Measurements from ENCODE around the gene VEZT.

The VEZT gene

GRCh38 chr12:95191060-95191696 is 26.4 kb upstream of the VEZT start:
- no peaks in the 10 kb centered on the region for H3K79me2 ChIP-seq (ENCODE audit: insufficient read depth, low read length)
- H3K4me2 ChIP-seq (ENCODE audit: low read length): no peak overlapping the region
- peaks cover 6% of the 10 kb centered on the region for H3K4me1 ChIP-seq (ENCODE audit: insufficient read depth, low read length, severe bottlenecking)

DNA sequence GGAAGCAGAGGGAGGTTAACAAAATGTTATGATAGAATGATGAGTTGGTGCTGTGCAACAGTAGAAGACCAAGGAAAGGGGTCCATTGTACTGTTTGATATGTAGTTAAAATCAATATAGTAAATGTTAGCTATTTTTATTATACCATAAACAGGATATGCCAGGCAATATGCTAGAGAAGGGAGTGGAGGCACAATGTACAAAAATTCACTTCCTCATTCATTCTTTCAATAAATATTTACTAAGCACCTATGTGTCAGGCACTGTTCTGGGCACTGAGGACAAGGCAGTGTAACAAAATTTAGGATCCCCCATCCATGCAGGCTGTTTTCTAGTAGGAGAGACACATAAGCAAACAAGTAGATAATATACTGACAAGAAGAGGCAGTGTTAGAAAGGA is 25.3 kb upstream of the VEZT start:
- TF ChIP-seq EZH2 (IDR thresholded peaks at IDR 0.05; ENCODE audit: borderline replicate concordance, low read length) (no peak), CTCF (IDR thresholded peaks at IDR 0.05; ENCODE audit: low read length) (no peak)
- Histone ChIP-seq H3K9me2 (ENCODE audit: low read depth, low read length) (no peaks in the 10 kb centered on the region), H3F3A (ENCODE audit: insufficient read depth, low read length) (no peaks in the 10 kb centered on the region), H3K9ac (ENCODE audit: low read length) (no peak overlapping the region), H3K36me3 (ENCODE audit: insufficient read depth, low read length) (no peaks in the 10 kb centered on the region), H2AFZ (ENCODE audit: low read length) (no peak overlapping the region), H3K4me1 (ENCODE audit: insufficient read depth, low read length, severe bottlenecking) (peaks cover 6% of the 10 kb centered on the region), H4K20me1 (ENCODE audit: insufficient read depth, low read length) (no peaks in the 10 kb centered on the region), H3K27ac (ENCODE audit: low read depth, low read length, poor library complexity, severe bottlenecking) (no peak overlapping the region), H3K9me3 (ENCODE audit: low read length) (no peaks in the 10 kb centered on the region), H3K27me3 (ENCODE audit: insufficient read depth, low read length) (no peaks in the 10 kb centered on the region), H3K79me2 (ENCODE audit: insufficient read depth, low read length) (no peaks in the 10 kb centered on the region), H3K4me3 (ENCODE audit: low read depth, low read length, poor library complexity, severe bottlenecking) (no peak overlapping the region), H3K4me2 (ENCODE audit: low read length) (no peak overlapping the region)

More at GRCh38 chr12:95191060-95191696, 26.4 kb upstream of the VEZT start:
- no peak overlapping the region for H3K9ac ChIP-seq (ENCODE audit: low read length)
- H3K9me2 ChIP-seq (ENCODE audit: low read depth, low read length): no peaks in the 10 kb centered on the region
- no peak for TF ChIP-seq CTCF (IDR thresholded peaks at IDR 0.05; ENCODE audit: low read length)
- no peak for TF ChIP-seq EZH2 (IDR thresholded peaks at IDR 0.05; ENCODE audit: borderline replicate concordance, low read length)
- H3K27ac ChIP-seq (ENCODE audit: low read depth, low read length, poor library complexity, severe bottlenecking): no peak overlapping the region
- no peak overlapping the region for H3K4me3 ChIP-seq (ENCODE audit: low read depth, low read length, poor library complexity, severe bottlenecking)
- H3K36me3 ChIP-seq (ENCODE audit: insufficient read depth, low read length): no peaks in the 10 kb centered on the region
- H2AFZ ChIP-seq (ENCODE audit: low read length): no peak overlapping the region
- H3F3A ChIP-seq (ENCODE audit: insufficient read depth, low read length): no peaks in the 10 kb centered on the region
- no peaks in the 10 kb centered on the region for H4K20me1 ChIP-seq (ENCODE audit: insufficient read depth, low read length)
- H3K9me3 ChIP-seq (ENCODE audit: low read length): no peaks in the 10 kb centered on the region
- H3K27me3 ChIP-seq (ENCODE audit: insufficient read depth, low read length): no peaks in the 10 kb centered on the region

DNA sequence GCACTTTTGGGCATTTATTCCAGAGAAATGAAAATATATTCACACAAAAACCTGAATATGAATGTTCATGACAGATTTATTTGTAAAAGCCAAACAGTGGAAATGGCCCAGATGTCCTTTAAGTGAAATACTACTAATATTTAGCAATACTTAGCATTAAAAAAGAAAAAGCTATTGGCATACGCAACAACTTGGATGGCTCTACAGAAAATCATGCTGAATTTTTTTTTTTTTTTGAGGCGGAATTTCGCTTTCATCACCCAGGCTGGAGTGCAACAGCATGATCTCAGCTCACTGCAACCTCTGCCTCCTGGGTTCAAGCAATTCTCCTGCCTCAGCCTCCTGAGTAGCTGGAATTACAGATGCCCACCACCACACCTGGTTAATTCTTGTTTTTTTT is 24.5 kb upstream of the VEZT start:
- Histone ChIP-seq H3K4me2 (ENCODE audit: low read length) (no peak overlapping the region), H3K36me3 (ENCODE audit: insufficient read depth, low read length) (no peaks in the 10 kb centered on the region), H3K9ac (ENCODE audit: low read length) (no peak overlapping the region), H3K9me3 (ENCODE audit: low read length) (no peaks in the 10 kb centered on the region), H4K20me1 (ENCODE audit: insufficient read depth, low read length) (no peaks in the 10 kb centered on the region), H3K9me2 (ENCODE audit: low read depth, low read length) (no peaks in the 10 kb centered on the region), H3F3A (ENCODE audit: insufficient read depth, low read length) (no peaks in the 10 kb centered on the region), H3K27me3 (ENCODE audit: insufficient read depth, low read length) (no peaks in the 10 kb centered on the region), H3K27ac (ENCODE audit: low read depth, low read length, poor library complexity, severe bottlenecking) (no peak overlapping the region), H3K4me1 (ENCODE audit: insufficient read depth, low read length, severe bottlenecking) (peaks cover 2% of the 10 kb centered on the region), H3K79me2 (ENCODE audit: insufficient read depth, low read length) (no peaks in the 10 kb centered on the region), H3K4me3 (ENCODE audit: low read depth, low read length, poor library complexity, severe bottlenecking) (no peak overlapping the region), H2AFZ (ENCODE audit: low read length) (no peak overlapping the region)
- no peak for TF ChIP-seq EZH2 (IDR thresholded peaks at IDR 0.05; ENCODE audit: borderline replicate concordance, low read length)
- TF ChIP-seq CTCF (IDR thresholded peaks at IDR 0.05; ENCODE audit: low read length): no peak

Data from OCI-LY1 (cell line).